A549 (cell line): ENCODE measurements around the gene SEC16B.

Experiments
- BHLHE40 ChIP-seq: IDR thresholded peaks from 2 replicates; pipeline ENCODE4 v1.6.1; 2012; ENCODE audit warnings: low read depth, low read length, inconsistent platforms
- CBX8 ChIP-seq: fragments of 200-600 bp; sonication (generic); IDR thresholded peaks from 2 replicates; pipeline ENCODE4 v1.6.1; 2016
- ELK1 ChIP-seq: fragments of 150-350 bp; IDR thresholded peaks from 2 replicates; pipeline ENCODE4 v1.6.1; 2014; ENCODE audit warnings: low read depth, mild to moderate bottlenecking, low read length
- HDAC2 ChIP-seq: fragments of 200-600 bp; sonication (generic); IDR thresholded peaks from 2 replicates; pipeline ENCODE4 v1.6.1; 2016
- HOXA7 ChIP-seq: fragments of 250-450 bp; sonication (Bioruptor Pico); IDR thresholded peaks from 2 replicates; pipeline ENCODE4 v1.5.0; 2020; ENCODE audit warnings: mild to moderate bottlenecking, moderate library complexity
- KDM1A ChIP-seq: fragments of 200-600 bp; sonication (generic); IDR thresholded peaks from 2 replicates; pipeline ENCODE4 v1.6.1; 2016; ENCODE audit warnings: low read depth, mild to moderate bottlenecking
- KDM5A ChIP-seq: fragments of 200-600 bp; sonication (generic); IDR thresholded peaks from 2 replicates; pipeline ENCODE4 v1.6.1; 2016; ENCODE audit warnings: antibody characterized with exemption, mild to moderate bottlenecking
- MAFK ChIP-seq: fragments of 450-650 bp; IDR thresholded peaks from 2 replicates; pipeline ENCODE4 v1.6.1; 2014; ENCODE audit not compliant: partially characterized antibody
- MAX ChIP-seq: IDR thresholded peaks from 2 replicates; pipeline ENCODE4 v1.6.1; 2012
- PHF8 ChIP-seq: fragments of 200-600 bp; sonication (generic); IDR thresholded peaks from 2 replicates; pipeline ENCODE4 v1.6.1; 2016; ENCODE audit warnings: low read depth, mild to moderate bottlenecking, antibody characterized with exemption, moderate library complexity, borderline replicate concordance
- POLR2A ChIP-seq: IDR thresholded peaks from 2 replicates; pipeline ENCODE4 v1.6.1; 2012; ENCODE audit warnings: mild to moderate bottlenecking, low read length
- USF2 ChIP-seq: fragments of 450-650 bp; IDR thresholded peaks from 2 replicates; pipeline ENCODE4 v1.6.1; 2014; ENCODE audit warnings: antibody characterized with exemption
- TF ChIP-seq, protein P1 (sequence below): fragments of >200 bp; sonication (Bioruptor Twin); formaldehyde crosslinking; IDR thresholded peaks from 3 replicates; pipeline ENCODE4 v1.5.1; 2016

GRCh38 chr1:177926201-177926600 is 43.7 kb downstream of the SEC16B start:
- TF ChIP-seq ELK1, result no peak
- TF ChIP-seq PHF8, result no peak
- no peak for TF ChIP-seq KDM5A
- no peak for TF ChIP-seq MAX
- no peak for TF ChIP-seq HDAC2
- TF ChIP-seq, protein P1, sequence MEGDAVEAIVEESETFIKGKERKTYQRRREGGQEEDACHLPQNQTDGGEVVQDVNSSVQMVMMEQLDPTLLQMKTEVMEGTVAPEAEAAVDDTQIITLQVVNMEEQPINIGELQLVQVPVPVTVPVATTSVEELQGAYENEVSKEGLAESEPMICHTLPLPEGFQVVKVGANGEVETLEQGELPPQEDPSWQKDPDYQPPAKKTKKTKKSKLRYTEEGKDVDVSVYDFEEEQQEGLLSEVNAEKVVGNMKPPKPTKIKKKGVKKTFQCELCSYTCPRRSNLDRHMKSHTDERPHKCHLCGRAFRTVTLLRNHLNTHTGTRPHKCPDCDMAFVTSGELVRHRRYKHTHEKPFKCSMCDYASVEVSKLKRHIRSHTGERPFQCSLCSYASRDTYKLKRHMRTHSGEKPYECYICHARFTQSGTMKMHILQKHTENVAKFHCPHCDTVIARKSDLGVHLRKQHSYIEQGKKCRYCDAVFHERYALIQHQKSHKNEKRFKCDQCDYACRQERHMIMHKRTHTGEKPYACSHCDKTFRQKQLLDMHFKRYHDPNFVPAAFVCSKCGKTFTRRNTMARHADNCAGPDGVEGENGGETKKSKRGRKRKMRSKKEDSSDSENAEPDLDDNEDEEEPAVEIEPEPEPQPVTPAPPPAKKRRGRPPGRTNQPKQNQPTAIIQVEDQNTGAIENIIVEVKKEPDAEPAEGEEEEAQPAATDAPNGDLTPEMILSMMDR, result no peak
- no peak for TF ChIP-seq POLR2A
- no peak for TF ChIP-seq CBX8
- TF ChIP-seq USF2, result no peak
- TF ChIP-seq HOXA7, result no peak
- TF ChIP-seq KDM1A, result no peak
- TF ChIP-seq MAFK, result no peak
- TF ChIP-seq BHLHE40, result no peak
